ENCODE results near the gene SLC4A2.

- TF ChIP-seq CTCF (IDR thresholded peaks at IDR 0.05) (no peak), POLR2A (IDR thresholded peaks at IDR 0.05) (no peak)
These were observed 13.4 kb upstream of the SLC4A2 start for GRCh38 chr7:151045967-151046366.
